GM12892 (cell line): ENCODE measurements around the gene ARHGEF4. TPM values are rescaled to one million over a fixed set of nuclear protein-coding genes. Genes with fewer than 3 reads are reported as not detected.

Experiments used
- DNase-seq: peaks from one replicate; pipeline ENCODE4 v3.0.0; 2011; ENCODE audit not compliant: insufficient read length
- FAIRE-seq: peaks from 2 replicates; lab custom pipeline; 2011; peaks lifted over from hg19 to GRCh38; lab: Jason Lieb, UNC
- POLR2A ChIP-seq: IDR thresholded peaks from 2 replicates; pipeline ENCODE4 v1.6.1; 2011; ENCODE audit warnings: low read depth, low read length, control low read depth
- POLR2AphosphoS5 ChIP-seq: IDR thresholded peaks from 2 replicates; pipeline ENCODE4 v1.6.1; 2011; ENCODE audit warnings: low read depth, low read length, control low read depth
- TAF1 ChIP-seq: IDR thresholded peaks from 2 replicates; pipeline ENCODE4 v1.6.1; 2011; ENCODE audit warnings: low read depth, mild to moderate bottlenecking, control low read depth, low read length, borderline replicate concordance
- polyA plus RNA-seq: library from polyadenylated mRNA; unstranded; fragments of >200 nt; gene quantifications from one replicate; pipeline ENCODE4 v1.2.1, GENCODE V29; 2012; ENCODE audit warnings: missing spikeins, inconsistent platforms; ENCODE audit not compliant: missing spikeins

ARHGEF4 gene, protein sequence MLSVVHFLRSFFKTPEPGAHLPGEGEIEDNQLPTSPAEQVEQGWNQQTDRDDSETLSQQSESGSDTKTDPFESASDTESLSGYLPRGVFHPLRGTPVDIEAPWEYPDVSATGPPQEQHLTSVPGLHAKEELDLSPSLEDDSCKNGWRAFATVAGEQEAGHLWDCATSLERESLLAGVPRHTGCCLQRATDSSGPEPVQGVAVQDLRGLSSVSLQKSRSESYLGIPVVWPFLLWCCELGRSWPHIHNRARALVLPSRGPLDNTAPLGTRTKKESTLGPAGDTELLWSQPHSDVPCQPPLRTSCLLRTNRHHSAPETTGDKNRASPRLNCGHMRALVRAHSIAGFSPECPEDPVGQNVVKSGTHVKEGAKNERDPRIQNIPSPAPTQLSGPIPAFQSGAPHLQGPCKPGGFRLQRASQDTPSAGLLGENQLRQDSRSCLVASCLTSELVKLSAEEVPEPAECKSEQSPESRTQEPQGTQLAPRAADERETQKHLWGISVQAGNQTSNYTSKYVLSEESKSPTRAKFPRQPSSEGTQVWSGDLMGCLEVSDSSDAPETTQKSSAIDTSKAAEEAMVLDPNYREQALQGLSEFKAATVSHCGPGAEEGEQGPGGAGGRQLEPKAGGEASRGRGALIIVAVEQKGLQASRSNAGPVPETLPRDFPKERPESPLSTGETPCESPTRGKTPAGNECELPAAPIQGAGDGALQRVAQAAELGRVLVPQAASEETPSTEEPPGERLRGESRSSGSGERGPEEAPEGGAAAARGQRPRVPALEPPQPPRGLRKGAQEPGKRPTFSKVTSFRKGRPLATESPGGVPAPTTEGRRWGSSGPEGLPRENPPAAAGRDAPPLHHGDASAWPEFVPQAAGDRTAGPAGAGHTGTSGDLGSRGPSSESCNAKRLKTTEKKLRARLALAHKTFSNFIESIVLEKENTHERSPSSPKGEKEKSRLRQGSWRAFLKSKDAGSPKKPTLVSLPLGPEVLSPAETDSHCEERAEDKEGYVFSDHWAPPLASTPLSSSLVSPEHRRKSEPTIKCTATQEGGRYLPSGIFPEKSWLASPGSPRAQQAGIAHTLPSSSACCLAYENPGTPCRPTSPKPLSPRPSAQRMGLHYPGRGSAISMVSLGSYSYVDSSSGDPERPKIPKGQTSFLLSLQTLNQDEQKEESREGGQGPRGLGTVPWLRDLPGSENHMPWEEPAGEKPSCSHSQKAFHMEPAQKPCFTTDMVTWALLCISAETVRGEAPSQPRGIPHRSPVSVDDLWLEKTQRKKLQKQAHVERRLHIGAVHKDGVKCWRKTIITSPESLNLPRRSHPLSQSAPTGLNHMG (N-terminal part only)
- not detected for polyA plus RNA-seq

DNA sequence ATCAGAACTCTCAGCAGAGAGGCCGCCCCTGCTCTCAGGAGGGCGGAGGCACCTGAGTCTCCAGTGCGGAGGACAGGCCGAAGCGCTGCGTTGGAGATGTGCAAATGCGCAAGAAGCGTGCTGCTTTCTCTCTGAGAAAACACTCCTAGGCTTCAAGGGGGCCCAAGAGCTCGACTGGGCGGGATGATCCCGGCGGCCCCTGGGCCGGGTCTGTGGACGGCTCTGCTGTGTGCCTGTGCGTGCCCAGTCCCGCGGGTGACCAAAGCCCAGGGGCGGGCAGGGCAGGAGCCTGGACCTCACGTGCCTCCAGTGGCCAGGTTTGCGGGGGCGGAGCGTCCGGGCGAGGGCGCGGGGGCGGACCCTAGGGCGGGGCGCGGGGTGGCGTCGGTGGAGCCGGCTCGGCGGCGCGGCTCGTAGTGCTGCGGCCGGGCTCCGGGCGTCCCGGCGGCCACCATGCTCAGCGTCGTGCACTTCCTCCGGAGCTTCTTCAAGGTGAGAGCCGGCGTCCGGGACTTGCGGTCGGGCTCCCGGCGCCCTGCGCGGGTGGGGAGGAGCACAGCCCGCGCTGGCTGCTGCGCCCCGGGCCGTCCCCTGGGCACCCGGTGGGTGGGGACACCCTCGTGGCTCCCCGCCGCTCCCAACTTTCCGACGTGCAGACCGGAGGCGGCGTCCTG is at the start of gene ARHGEF4:
Gene ARHGEF4, plus strand, starts transcription at position 414 of the 674 bp plus-strand sequence. Its CDS starts 40 bp downstream, at position 454.
- DNase-seq (peak; percentile 48), FAIRE-seq (no peak)
- TF ChIP-seq POLR2A (no peak), POLR2AphosphoS5 (no peak), TAF1 (no peak)

DNA sequence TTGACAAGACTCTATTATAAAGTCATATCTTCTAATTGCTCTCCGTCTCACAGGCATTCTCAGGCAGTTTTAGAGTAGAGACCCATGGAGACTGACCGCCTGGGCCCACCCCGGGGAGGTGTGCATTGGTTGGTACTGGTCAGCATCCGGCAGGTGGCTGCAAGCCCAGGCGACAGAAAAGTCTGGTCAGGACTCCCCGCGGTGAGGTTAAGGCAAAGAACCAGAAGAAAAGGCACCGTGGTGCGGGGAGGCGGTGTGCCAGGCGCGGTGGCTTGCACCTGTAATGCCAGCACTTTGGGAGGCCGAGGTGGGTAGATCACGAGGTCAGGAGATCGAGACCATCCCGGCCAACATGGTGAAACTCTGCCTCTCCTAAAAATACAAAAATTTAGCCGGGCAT is 48.9 kb upstream of the ARHGEF4 start:
- FAIRE-seq (no peak), DNase-seq (no peak)
- TF ChIP-seq POLR2AphosphoS5 = no peak

DNA sequence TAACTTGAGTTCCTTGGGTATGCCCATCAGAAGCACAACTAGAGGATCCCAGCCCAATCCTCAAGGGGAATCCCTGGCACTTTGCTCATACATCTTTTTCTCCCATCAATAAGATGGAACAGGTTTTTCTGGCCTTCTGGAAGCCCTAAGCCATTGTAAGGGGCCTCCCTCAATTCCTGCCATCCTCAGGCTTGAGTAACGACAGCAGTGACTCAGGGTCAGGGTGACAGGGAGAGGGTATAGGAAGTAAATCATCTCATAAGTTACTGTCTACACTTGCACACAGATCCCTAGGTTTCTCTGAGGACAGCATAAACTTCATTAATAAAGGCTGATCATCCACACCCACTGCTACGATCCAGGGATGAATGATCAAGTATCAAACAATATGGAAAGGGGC is 46.4 kb upstream of the ARHGEF4 start:
- DNase-seq (no peak), FAIRE-seq (no peak)
- TF ChIP-seq POLR2A = no peak
- TF ChIP-seq TAF1 = no peak
- TF ChIP-seq POLR2AphosphoS5 = no peak

DNA sequence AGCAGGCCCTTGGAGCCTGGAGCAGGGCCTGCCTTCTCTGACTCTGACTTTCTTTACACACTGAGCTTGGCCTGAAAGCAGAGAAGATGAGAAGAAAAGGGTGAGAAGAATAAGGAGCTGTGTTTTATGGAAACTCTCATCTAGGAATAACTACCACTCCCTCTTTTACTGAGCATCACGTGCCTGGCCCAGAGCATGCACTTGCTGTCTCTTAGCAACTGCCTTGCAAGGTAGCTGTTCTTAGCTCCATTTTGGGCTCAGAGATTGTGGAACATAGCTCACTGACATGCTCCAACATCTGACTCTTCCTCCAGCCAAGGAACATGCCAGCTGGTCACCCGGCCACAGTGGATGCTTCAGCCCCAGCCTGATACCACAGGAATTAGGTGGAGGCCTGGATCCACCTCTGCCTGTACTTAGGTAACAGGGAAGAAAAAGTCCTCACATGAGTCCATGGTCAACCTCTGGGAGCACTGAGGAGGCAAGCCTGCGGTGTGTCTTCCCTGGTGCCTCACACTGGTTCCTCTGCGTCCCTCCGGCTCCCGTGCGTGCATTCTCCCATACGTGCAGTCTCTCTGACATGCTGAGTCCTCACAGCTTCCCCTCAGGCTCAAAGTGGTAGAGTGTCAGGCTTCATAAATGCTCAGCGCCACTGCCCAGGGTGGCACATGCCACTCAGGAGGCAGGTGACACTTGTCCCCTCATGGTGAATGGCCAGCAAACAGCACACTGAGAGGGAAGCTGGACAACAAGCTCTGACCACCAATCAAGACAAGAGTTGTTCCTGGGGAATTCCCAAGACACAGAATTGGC is 45.7 kb upstream of the ARHGEF4 start:
- FAIRE-seq = no peak
- TF ChIP-seq POLR2AphosphoS5 = no peak
- no peak for TF ChIP-seq TAF1
- no peak for TF ChIP-seq POLR2A
- no peak for DNase-seq

DNA sequence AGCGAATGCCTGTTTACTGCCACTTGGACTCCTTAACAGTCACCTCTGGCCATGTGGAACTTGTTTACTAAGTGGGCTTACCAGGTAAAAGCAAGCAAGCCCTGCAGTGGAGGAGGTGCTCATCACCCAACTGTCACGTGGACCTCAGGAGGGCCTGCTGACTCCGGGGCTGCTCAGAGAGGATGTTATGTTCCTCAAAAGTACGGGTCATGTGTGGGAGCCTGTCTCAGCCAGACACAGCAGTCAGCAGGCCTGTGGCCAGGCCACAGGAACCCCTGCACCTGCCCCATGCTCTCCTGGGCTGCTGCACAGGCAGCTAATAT is 45.1 kb upstream of the ARHGEF4 start:
- FAIRE-seq (no peak), DNase-seq (no peak)
- no peak for TF ChIP-seq TAF1
- no peak for TF ChIP-seq POLR2A
- no peak for TF ChIP-seq POLR2AphosphoS5

DNA sequence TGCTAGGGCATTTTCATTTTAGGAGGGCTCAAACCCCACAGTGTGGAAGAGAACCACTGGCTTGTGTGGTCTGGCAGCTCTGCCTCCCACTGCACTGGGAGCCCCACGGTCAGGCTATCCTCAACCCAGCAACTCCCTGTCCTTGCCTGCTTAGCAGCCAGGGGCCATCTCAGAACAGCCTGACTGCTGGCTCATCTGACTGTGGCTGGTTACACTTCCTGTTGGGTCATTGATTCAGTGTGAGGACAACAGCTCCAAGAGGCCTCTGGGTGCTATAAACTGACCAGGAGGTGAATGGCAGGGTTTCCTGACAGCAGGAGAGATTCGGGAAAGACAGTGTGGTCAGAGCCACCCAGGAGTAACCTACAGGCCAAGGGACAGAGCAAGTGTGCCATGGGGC is 41.3 kb upstream of the ARHGEF4 start:
- FAIRE-seq (no peak), DNase-seq (no peak)
- no peak for TF ChIP-seq POLR2A
- TF ChIP-seq POLR2AphosphoS5 = no peak
- TF ChIP-seq TAF1 = no peak

DNA sequence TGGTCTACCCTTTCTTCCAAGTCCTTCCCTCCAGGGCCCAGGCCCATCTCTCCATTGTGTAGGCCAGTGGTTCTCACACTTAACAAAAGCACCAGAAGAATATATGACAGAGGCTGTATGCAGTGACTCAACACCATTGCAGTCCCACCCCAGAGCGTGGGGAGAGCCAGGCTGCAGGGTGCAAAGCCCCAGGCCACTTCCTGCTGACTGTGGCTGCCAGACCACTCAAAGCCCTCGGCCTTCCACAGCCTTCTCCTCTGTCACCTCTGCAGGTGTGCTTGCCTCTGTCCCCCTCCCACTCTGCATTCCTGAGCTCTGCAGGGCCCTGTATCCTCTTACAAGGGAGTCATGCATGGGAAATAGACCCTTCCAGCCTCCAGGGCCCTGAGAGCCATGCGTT is 40.4 kb upstream of the ARHGEF4 start:
- FAIRE-seq (no peak), DNase-seq (no peak)
- TF ChIP-seq POLR2A = no peak
- TF ChIP-seq POLR2AphosphoS5 = no peak
- TF ChIP-seq TAF1 = no peak

DNA sequence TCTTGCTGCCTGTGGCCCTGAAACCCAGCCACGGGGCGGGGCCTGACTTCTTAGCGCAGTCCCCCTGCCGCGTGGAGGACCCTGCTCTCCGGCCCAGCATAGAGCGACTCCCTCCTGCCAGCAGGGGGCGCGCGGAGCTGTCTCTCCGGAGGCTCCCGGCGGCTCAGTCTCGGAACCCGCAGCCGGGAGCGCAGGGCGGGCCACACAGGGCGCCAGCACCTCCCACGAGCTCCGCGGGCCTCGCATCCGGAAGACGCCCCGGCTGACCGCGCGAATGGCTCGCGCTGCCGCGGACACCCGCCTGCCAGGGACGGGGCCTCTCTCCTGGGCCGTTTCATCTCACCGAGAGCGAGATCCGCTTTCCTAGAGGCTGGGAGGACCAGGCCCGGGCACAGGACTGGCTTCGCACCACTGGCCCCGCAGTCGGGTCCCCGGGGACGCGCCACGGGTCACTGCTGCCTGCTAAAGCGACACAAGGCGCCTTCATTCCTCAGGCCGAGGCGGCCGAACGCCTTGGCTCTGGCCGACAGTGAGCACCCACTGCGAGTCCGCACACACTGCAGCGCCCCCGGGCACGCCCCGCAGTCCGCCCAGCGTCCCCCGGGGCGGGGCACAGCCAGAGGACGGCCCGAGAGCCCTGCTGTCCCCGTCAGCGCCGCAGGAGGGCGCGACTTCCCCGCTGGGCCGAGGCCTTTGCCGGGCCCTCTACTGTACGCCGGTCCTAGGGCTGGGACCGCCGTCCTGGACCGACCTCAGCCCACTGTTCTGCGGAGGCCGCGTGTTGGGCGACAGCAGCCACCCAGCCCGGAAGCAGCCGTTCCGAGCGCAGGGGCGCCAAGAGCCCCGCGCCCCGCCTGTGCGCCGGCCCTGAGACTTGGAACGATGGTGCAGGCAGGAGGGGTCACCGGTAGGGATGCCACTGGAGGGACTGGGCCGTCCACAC is 39.0 kb upstream of the ARHGEF4 start:
- FAIRE-seq (peak; percentile 78), DNase-seq (peak; percentile 88)
- TF ChIP-seq POLR2A (no peak), TAF1 (no peak), POLR2AphosphoS5 (no peak)

DNA sequence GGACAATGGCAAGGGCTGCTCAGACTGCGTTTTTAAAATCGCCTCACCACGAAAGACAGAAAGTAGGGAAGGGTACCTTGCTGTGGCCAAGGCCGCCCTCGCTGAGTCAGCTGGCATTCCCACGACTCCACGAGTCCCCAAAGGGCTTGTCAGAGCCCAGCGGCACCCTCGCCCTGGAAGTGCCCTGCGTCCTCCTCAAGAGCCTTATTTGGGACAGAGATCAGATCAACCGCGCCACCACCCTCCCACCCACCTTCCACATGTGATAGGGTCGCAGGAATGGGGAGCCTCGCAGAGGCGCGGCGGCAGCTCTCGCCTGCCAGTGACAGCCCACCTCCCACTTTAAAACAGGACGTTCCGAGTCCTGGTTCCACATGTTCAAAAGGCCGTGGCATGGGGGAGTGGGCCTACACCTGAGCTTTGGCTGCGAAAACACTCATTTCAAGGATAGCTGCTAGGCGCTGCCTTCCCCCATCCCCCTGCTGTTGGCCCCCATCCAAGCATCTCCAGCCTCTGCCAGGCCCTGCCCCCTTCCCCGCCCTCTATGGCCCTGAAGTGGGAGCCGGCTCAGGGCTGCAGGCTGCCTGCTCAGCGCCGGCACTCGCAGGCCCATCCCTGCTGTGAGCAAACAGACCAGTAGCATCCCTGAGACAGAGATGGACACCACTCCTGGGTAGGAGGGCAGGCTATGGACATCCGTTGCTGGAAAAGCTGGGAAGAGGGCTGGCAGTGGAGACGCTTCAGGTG is 38.1 kb upstream of the ARHGEF4 start:
- TF ChIP-seq TAF1 = no peak
- TF ChIP-seq POLR2A = no peak
- TF ChIP-seq POLR2AphosphoS5 = no peak
- FAIRE-seq (no peak), DNase-seq (no peak)

DNA sequence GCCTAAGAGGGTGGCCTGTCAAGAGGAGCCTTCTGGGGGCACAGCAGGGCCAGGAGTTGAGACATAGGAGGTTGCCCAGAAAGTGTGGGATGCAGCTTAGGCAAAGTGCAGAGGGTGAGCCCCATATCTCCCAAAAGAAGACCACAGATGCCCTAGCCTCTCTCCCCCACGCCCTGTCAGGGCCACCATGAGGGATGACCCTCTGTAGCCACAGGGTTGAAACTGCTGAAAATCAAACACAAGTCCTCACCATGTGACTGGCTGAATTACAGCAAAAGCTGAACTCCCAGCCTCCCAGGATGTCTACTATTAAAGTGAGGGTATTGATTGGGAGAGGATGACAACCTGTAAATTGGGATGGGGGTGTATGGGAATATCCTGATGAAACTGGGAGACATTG is 37.4 kb upstream of the ARHGEF4 start:
- no peak for DNase-seq
- no peak for FAIRE-seq
- TF ChIP-seq POLR2A (no peak), TAF1 (no peak), POLR2AphosphoS5 (no peak)
